ENCODE data around the gene GFAP.
"Not testable (repeated sequence)": the region's sequence is repeated elsewhere in the genome, so short reads cannot be mapped to it uniquely, and the experiment has no call there.

GFAP gene

GRCh38 chr17:44945652-44946051, 30.4 kb upstream of the GFAP start:
- not testable (repeated sequence) for H3K9ac ChIP-seq (ENCODE audit: low read depth in 1 of 2, low read length in 2 of 2); H3K36me3 ChIP-seq (ENCODE audit: control insufficient read depth in 2 of 2, insufficient read depth in 2 of 2, low read length in 2 of 2); H3K4me1 ChIP-seq (ENCODE audit: control insufficient read depth in 2 of 2, insufficient read depth in 2 of 2, low read length in 2 of 2); H3K9me3 ChIP-seq (ENCODE audit: control insufficient read depth in 2 of 2, low read length in 2 of 2); H3K4me3 ChIP-seq (ENCODE audit: low read length in 2 of 2); H3K27me3 ChIP-seq (ENCODE audit: control insufficient read depth in 2 of 2, insufficient read depth in 2 of 2, low read length in 2 of 2); H3K27ac ChIP-seq (ENCODE audit: low read depth in 2 of 2, low read length in 2 of 2)

GRCh38 chr17:44942456-44942855, 27.2 kb upstream of the GFAP start:
- no peaks in the 10 kb centered on the region for H3K36me3 ChIP-seq (ENCODE audit: control insufficient read depth in 2 of 2, insufficient read depth in 2 of 2, low read length in 2 of 2)
- no peak overlapping the region for H3K27ac ChIP-seq (ENCODE audit: low read depth in 2 of 2, low read length in 2 of 2)
- H3K4me3 ChIP-seq (ENCODE audit: low read length in 2 of 2): no peak overlapping the region
- no peaks in the 10 kb centered on the region for H3K9me3 ChIP-seq (ENCODE audit: control insufficient read depth in 2 of 2, low read length in 2 of 2)
- no peak overlapping the region for H3K9ac ChIP-seq (ENCODE audit: low read depth in 1 of 2, low read length in 2 of 2)
- peaks cover 4% of the 10 kb centered on the region in 2 donors for H3K4me1 ChIP-seq (ENCODE audit: control insufficient read depth in 2 of 2, insufficient read depth in 2 of 2, low read length in 2 of 2)
- H3K27me3 ChIP-seq (ENCODE audit: control insufficient read depth in 2 of 2, insufficient read depth in 2 of 2, low read length in 2 of 2): no peaks in the 10 kb centered on the region

- no peaks in the 10 kb centered on the region for H3K9me3 ChIP-seq (ENCODE audit: control insufficient read depth in 2 of 2, low read length in 2 of 2)
- H3K4me3 ChIP-seq (ENCODE audit: low read length in 2 of 2): no peak overlapping the region
- H3K27ac ChIP-seq (ENCODE audit: low read depth in 2 of 2, low read length in 2 of 2): no peak overlapping the region
- H3K4me1 ChIP-seq (ENCODE audit: control insufficient read depth in 2 of 2, insufficient read depth in 2 of 2, low read length in 2 of 2): no peaks in the 10 kb centered on the region
- H3K36me3 ChIP-seq (ENCODE audit: control insufficient read depth in 2 of 2, insufficient read depth in 2 of 2, low read length in 2 of 2): no peaks in the 10 kb centered on the region
- H3K9ac ChIP-seq (ENCODE audit: low read depth in 1 of 2, low read length in 2 of 2): no peak overlapping the region
- H3K27me3 ChIP-seq (ENCODE audit: control insufficient read depth in 2 of 2, insufficient read depth in 2 of 2, low read length in 2 of 2): no peaks in the 10 kb centered on the region
These were observed 26.5 kb upstream of the GFAP start for GRCh38 chr17:44941712-44942331.

- no peaks in the 10 kb centered on the region for H3K27me3 ChIP-seq (ENCODE audit: control insufficient read depth in 2 of 2, insufficient read depth in 2 of 2, low read length in 2 of 2)
- no peak overlapping the region for H3K9ac ChIP-seq (ENCODE audit: low read depth in 1 of 2, low read length in 2 of 2)
- no peaks in the 10 kb centered on the region for H3K4me1 ChIP-seq (ENCODE audit: control insufficient read depth in 2 of 2, insufficient read depth in 2 of 2, low read length in 2 of 2)
- no peaks in the 10 kb centered on the region for H3K36me3 ChIP-seq (ENCODE audit: control insufficient read depth in 2 of 2, insufficient read depth in 2 of 2, low read length in 2 of 2)
- H3K4me3 ChIP-seq (ENCODE audit: low read length in 2 of 2): no peak overlapping the region
- H3K9me3 ChIP-seq (ENCODE audit: control insufficient read depth in 2 of 2, low read length in 2 of 2): no peaks in the 10 kb centered on the region
- H3K27ac ChIP-seq (ENCODE audit: low read depth in 2 of 2, low read length in 2 of 2): no peak overlapping the region
These were observed 25.5 kb upstream of the GFAP start for GRCh38 chr17:44940768-44941167.

GRCh38 chr17:44940317-44940716, 25.0 kb upstream of the GFAP start:
- H3K9me3 ChIP-seq (ENCODE audit: control insufficient read depth in 2 of 2, low read length in 2 of 2): no peaks in the 10 kb centered on the region
- H3K9ac ChIP-seq (ENCODE audit: low read depth in 1 of 2, low read length in 2 of 2): no peak overlapping the region
- no peak overlapping the region for H3K4me3 ChIP-seq (ENCODE audit: low read length in 2 of 2)

GRCh38 chr17:44935116-44935515, 19.8 kb upstream of the GFAP start:
- no peaks in the 10 kb centered on the region for H3K27me3 ChIP-seq (ENCODE audit: control insufficient read depth in 2 of 2, insufficient read depth in 2 of 2, low read length in 2 of 2)
- no peaks in the 10 kb centered on the region for H3K4me1 ChIP-seq (ENCODE audit: control insufficient read depth in 2 of 2, insufficient read depth in 2 of 2, low read length in 2 of 2)
- no peak overlapping the region for H3K27ac ChIP-seq (ENCODE audit: low read depth in 2 of 2, low read length in 2 of 2)
- no peak overlapping the region for H3K9ac ChIP-seq (ENCODE audit: low read depth in 1 of 2, low read length in 2 of 2)
- no peaks in the 10 kb centered on the region for H3K9me3 ChIP-seq (ENCODE audit: control insufficient read depth in 2 of 2, low read length in 2 of 2)
- no peaks in the 10 kb centered on the region for H3K36me3 ChIP-seq (ENCODE audit: control insufficient read depth in 2 of 2, insufficient read depth in 2 of 2, low read length in 2 of 2)
- H3K4me3 ChIP-seq (ENCODE audit: low read length in 2 of 2): no peak overlapping the region

More at GRCh38 chr17:44940317-44940716, 25.0 kb upstream of the GFAP start:
- H3K27me3 ChIP-seq (ENCODE audit: control insufficient read depth in 2 of 2, insufficient read depth in 2 of 2, low read length in 2 of 2): no peaks in the 10 kb centered on the region
- H3K4me1 ChIP-seq (ENCODE audit: control insufficient read depth in 2 of 2, insufficient read depth in 2 of 2, low read length in 2 of 2): no peaks in the 10 kb centered on the region
- H3K36me3 ChIP-seq (ENCODE audit: control insufficient read depth in 2 of 2, insufficient read depth in 2 of 2, low read length in 2 of 2): no peaks in the 10 kb centered on the region
- no peak overlapping the region for H3K27ac ChIP-seq (ENCODE audit: low read depth in 2 of 2, low read length in 2 of 2)

GRCh38 chr17:44934745-44935105, 19.4 kb upstream of the GFAP start:
- Histone ChIP-seq H3K4me3 (ENCODE audit: low read length in 2 of 2) (no peak overlapping the region), H3K36me3 (ENCODE audit: control insufficient read depth in 2 of 2, insufficient read depth in 2 of 2, low read length in 2 of 2) (no peaks in the 10 kb centered on the region), H3K9me3 (ENCODE audit: control insufficient read depth in 2 of 2, low read length in 2 of 2) (no peaks in the 10 kb centered on the region), H3K4me1 (ENCODE audit: control insufficient read depth in 2 of 2, insufficient read depth in 2 of 2, low read length in 2 of 2) (no peaks in the 10 kb centered on the region), H3K27ac (ENCODE audit: low read depth in 2 of 2, low read length in 2 of 2) (no peak overlapping the region), H3K27me3 (ENCODE audit: control insufficient read depth in 2 of 2, insufficient read depth in 2 of 2, low read length in 2 of 2) (no peaks in the 10 kb centered on the region), H3K9ac (ENCODE audit: low read depth in 1 of 2, low read length in 2 of 2) (no peak overlapping the region)

GRCh38 chr17:44933824-44934744, 18.8 kb upstream of the GFAP start:
- Histone ChIP-seq H3K36me3 (ENCODE audit: control insufficient read depth in 2 of 2, insufficient read depth in 2 of 2, low read length in 2 of 2) (peaks cover 0 to 1% of the 10 kb centered on the region in 2 donors), H3K27ac (ENCODE audit: low read depth in 2 of 2, low read length in 2 of 2) (no peak overlapping the region), H3K9me3 (ENCODE audit: control insufficient read depth in 2 of 2, low read length in 2 of 2) (no peaks in the 10 kb centered on the region), H3K9ac (ENCODE audit: low read depth in 1 of 2, low read length in 2 of 2) (no peak overlapping the region), H3K4me3 (ENCODE audit: low read length in 2 of 2) (no peak overlapping the region), H3K4me1 (ENCODE audit: control insufficient read depth in 2 of 2, insufficient read depth in 2 of 2, low read length in 2 of 2) (no peaks in the 10 kb centered on the region), H3K27me3 (ENCODE audit: control insufficient read depth in 2 of 2, insufficient read depth in 2 of 2, low read length in 2 of 2) (no peaks in the 10 kb centered on the region)

- Histone ChIP-seq H3K27ac (ENCODE audit: low read depth in 2 of 2, low read length in 2 of 2) (no peak overlapping the region), H3K9me3 (ENCODE audit: control insufficient read depth in 2 of 2, low read length in 2 of 2) (no peaks in the 10 kb centered on the region), H3K4me1 (ENCODE audit: control insufficient read depth in 2 of 2, insufficient read depth in 2 of 2, low read length in 2 of 2) (no peaks in the 10 kb centered on the region), H3K4me3 (ENCODE audit: low read length in 2 of 2) (no peak overlapping the region), H3K27me3 (ENCODE audit: control insufficient read depth in 2 of 2, insufficient read depth in 2 of 2, low read length in 2 of 2) (no peaks in the 10 kb centered on the region), H3K9ac (ENCODE audit: low read depth in 1 of 2, low read length in 2 of 2) (no peak overlapping the region), H3K36me3 (ENCODE audit: control insufficient read depth in 2 of 2, insufficient read depth in 2 of 2, low read length in 2 of 2) (peaks cover 0 to 3% of the 10 kb centered on the region in 2 donors)
These were observed 17.4 kb upstream of the GFAP start for GRCh38 chr17:44932787-44933097.

GRCh38 chr17:44932096-44932786, 16.9 kb upstream of the GFAP start:
- H3K36me3 ChIP-seq (ENCODE audit: control insufficient read depth in 2 of 2, insufficient read depth in 2 of 2, low read length in 2 of 2): peaks cover 0 to 3% of the 10 kb centered on the region in 2 donors
- no peak overlapping the region for H3K4me3 ChIP-seq (ENCODE audit: low read length in 2 of 2)
- no peak overlapping the region for H3K9ac ChIP-seq (ENCODE audit: low read depth in 1 of 2, low read length in 2 of 2)
- no peaks in the 10 kb centered on the region for H3K9me3 ChIP-seq (ENCODE audit: control insufficient read depth in 2 of 2, low read length in 2 of 2)
- H3K27ac ChIP-seq (ENCODE audit: low read depth in 2 of 2, low read length in 2 of 2): no peak overlapping the region
- H3K4me1 ChIP-seq (ENCODE audit: control insufficient read depth in 2 of 2, insufficient read depth in 2 of 2, low read length in 2 of 2): no peaks in the 10 kb centered on the region
- H3K27me3 ChIP-seq (ENCODE audit: control insufficient read depth in 2 of 2, insufficient read depth in 2 of 2, low read length in 2 of 2): no peaks in the 10 kb centered on the region

All from mucosa of rectum (tissue), 2 donors.